ENCODE measurements around the gene TTYH3.
"Not testable (repeated sequence)": the region's sequence is repeated elsewhere in the genome, so short reads cannot be mapped to it uniquely, and the experiment has no call there.

The TTYH3 gene

GRCh38 chr7:2631946-2632732, at the start of gene TTYH3:
Gene TTYH3, plus strand, starts transcription at chr7:2631986. Its CDS starts 170 bp downstream, at chr7:2632156.
- DNase-seq (ENCODE audit: low read depth) = no peak

GRCh38 chr7:2582006-2582735, 49.6 kb upstream of the TTYH3 start:
- no peak for DNase-seq (ENCODE audit: low read depth)

- DNase-seq (ENCODE audit: low read depth) = no peak
Measured at GRCh38 chr7:2583798-2584580, 47.8 kb upstream of the TTYH3 start.

GRCh38 chr7:2585446-2585845, 46.3 kb upstream of the TTYH3 start:
- no peak for DNase-seq (ENCODE audit: low read depth)

- DNase-seq (ENCODE audit: low read depth) = no peak
Measured at GRCh38 chr7:2586326-2587020, 45.3 kb upstream of the TTYH3 start.

GRCh38 chr7:2587134-2587533, 44.7 kb upstream of the TTYH3 start:
- DNase-seq (ENCODE audit: low read depth) = no peak

- no peak for DNase-seq (ENCODE audit: low read depth)
Measured at GRCh38 chr7:2587778-2588177, 44.0 kb upstream of the TTYH3 start.

GRCh38 chr7:2589341-2589740, 42.4 kb upstream of the TTYH3 start:
- DNase-seq (ENCODE audit: low read depth) = no peak

GRCh38 chr7:2589941-2590340, 41.8 kb upstream of the TTYH3 start:
- not testable (repeated sequence) for DNase-seq (ENCODE audit: low read depth)

- no peak for DNase-seq (ENCODE audit: low read depth)
Measured at GRCh38 chr7:2592375-2592865, 39.4 kb upstream of the TTYH3 start.

GRCh38 chr7:2593036-2593727, 38.6 kb upstream of the TTYH3 start:
- DNase-seq (ENCODE audit: low read depth) = no peak

- no peak for DNase-seq (ENCODE audit: low read depth)
Measured at GRCh38 chr7:2594599-2594998, 37.2 kb upstream of the TTYH3 start.

- no peak for DNase-seq (ENCODE audit: low read depth)
Measured at GRCh38 chr7:2595258-2595860, 36.4 kb upstream of the TTYH3 start.

- no peak for DNase-seq (ENCODE audit: low read depth)
Measured at GRCh38 chr7:2596464-2597272, 35.1 kb upstream of the TTYH3 start.

GRCh38 chr7:2597273-2597640, 34.5 kb upstream of the TTYH3 start:
- no peak for DNase-seq (ENCODE audit: low read depth)

- DNase-seq (ENCODE audit: low read depth) = no peak
Measured at GRCh38 chr7:2598154-2598823, 33.5 kb upstream of the TTYH3 start.

GRCh38 chr7:2601065-2601464, 30.7 kb upstream of the TTYH3 start:
- no peak for DNase-seq (ENCODE audit: low read depth)

GRCh38 chr7:2601907-2602306, 29.9 kb upstream of the TTYH3 start:
- DNase-seq (ENCODE audit: low read depth) = no peak

GRCh38 chr7:2602406-2603043, 29.3 kb upstream of the TTYH3 start:
- no peak for DNase-seq (ENCODE audit: low read depth)

All from stimulated activated CD8-positive, alpha-beta memory T cell treated with anti-CD3 and anti-CD28 coated beads, Interleukin-4, amount 100 ng/mL, for 24 hours (primary cell).